CD1c-positive myeloid dendritic cell (primary cell): ENCODE measurements around the gene NDUFS2.
A peak's percentile ranks its signal among the peaks of the same experiment; 100 is the strongest.
"Not testable (repeated sequence)": the region's sequence is repeated elsewhere in the genome, so short reads cannot be mapped to it uniquely, and the experiment has no call there.

Experiments
- DNase-seq: peaks from one replicate; pipeline ENCODE4 v3.0.0-alpha.2; 2016; ENCODE audit errors: extremely low spot score

The NDUFS2 gene

DNA sequence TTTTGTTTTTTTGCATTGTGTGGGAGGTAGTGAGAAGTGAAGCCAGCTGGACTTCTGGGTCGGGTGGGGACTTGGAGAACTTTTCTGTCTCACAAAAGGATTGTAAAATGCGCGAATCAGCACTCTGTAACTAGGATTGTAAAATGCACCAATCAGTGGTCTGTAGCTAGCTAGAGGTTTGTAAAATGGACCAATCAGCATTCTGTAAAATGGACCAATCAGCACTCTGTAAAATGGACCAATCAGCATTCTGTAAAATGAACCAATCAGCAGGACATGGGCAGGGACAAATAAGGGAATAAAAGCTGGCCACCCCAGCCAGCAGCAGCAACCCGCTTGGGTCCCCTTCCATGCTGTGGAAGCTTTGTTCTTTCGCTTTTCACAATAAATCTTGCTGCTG lies 47.9 kb downstream of the NDUFS2 start:
- DNase-seq: not testable (repeated sequence)

DNA sequence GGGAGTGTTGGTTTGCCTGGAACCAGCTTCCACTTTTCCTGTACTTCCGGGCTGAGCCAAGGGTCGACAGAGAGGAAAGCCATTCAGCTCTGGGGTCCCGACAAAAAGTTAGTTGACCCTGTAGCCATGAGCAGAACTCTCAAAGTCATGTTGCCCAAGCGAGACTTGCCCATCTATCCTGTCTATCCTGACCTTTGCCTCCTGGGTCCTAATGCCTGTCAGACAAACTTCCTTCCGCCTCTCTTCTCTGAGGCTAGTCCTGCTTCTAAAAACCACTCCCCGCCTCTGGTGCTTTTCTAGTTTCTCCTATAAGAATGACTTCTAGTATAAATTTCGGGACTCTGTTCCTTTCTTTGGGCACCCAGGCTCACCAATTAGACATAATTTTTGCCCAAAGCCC lies 48.7 kb downstream of the NDUFS2 start:
- no peak for DNase-seq

DNA sequence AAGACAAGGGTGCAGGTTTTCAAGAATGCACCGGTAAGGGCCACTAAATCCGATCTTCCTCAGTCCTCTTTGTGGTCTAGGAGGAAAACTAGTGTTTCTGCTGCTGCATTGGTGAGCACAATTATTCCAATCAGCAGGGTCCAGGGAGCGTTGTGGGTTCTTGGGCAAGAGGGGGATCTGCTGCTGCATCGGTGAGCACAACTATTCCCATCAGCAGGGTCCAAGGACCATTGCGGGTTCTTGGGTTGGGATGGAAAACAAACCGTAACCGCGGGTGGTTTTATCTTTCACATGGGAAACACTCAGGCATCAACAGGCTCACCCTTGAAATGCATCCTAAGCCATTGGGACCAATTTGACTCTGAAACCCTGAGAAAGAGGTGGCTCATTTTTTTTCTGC lies 49.4 kb downstream of the NDUFS2 start:
- no peak for DNase-seq

DNA sequence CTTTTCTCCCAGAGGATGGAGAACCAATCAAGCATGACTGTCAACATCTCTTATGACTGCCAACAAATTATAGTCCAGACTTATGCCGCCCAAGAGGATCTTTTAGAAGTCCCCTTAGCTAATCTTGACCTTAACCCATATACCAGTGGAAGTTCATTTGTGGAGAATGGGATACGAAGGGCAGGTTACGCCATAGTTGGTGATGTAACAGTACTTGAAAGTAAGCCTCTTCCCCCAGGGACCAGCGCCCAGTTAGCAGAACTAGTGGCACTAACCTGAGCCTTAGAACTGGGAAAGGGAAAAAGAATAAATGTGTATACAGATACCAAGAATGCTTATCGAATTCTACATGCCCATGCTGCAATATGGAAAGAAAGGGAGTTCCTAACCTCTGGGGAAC lies 53.1 kb downstream of the NDUFS2 start:
- DNase-seq: not testable (repeated sequence)

DNA sequence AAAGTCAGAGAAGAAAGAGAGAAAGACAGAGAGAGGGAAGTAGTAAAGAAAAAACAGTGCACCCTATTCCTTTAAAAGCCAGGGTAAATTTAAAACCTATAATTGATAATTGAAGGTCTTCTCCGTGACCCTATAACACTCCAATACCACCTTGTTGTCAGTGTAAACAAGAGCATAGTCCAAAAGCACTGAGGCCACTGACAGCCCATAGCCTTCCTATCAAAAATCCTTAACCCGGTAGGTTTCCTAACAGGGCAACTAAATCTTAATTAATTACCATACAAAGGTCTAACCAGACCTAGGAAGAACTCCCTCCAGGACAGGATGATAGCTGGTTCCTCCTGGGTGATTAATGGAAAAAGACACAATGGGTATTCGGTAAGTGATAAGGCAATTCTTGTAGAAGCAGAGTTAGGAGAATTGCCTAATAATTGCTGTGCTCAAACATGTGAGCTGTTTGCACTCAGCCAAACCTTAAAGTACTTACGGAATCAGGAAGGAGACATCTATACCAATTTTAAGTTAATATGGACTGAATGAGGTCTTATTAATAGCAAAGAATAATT lies 53.9 kb downstream of the NDUFS2 start:
- DNase-seq: not testable (repeated sequence)

DNA sequence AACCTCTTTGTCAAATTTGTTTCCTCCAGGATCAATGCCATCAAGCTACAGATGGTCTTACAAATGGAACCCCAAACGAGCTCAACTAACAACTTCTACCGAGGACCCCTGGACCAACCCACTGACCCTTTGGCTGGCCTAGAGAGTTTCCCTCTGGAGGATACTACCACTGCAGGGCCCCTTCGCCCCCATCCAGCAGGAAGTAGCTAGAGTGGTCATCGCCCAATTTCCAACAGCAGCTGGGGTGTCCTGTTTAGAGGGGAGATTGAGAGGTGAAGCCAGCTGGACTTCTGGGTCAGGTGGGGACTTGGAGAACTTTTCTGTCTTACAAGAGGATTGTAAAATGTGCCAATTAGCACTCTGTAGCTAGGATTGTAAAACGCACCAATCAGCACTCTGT lies 54.9 kb downstream of the NDUFS2 start:
- DNase-seq: not testable (repeated sequence)

DNA sequence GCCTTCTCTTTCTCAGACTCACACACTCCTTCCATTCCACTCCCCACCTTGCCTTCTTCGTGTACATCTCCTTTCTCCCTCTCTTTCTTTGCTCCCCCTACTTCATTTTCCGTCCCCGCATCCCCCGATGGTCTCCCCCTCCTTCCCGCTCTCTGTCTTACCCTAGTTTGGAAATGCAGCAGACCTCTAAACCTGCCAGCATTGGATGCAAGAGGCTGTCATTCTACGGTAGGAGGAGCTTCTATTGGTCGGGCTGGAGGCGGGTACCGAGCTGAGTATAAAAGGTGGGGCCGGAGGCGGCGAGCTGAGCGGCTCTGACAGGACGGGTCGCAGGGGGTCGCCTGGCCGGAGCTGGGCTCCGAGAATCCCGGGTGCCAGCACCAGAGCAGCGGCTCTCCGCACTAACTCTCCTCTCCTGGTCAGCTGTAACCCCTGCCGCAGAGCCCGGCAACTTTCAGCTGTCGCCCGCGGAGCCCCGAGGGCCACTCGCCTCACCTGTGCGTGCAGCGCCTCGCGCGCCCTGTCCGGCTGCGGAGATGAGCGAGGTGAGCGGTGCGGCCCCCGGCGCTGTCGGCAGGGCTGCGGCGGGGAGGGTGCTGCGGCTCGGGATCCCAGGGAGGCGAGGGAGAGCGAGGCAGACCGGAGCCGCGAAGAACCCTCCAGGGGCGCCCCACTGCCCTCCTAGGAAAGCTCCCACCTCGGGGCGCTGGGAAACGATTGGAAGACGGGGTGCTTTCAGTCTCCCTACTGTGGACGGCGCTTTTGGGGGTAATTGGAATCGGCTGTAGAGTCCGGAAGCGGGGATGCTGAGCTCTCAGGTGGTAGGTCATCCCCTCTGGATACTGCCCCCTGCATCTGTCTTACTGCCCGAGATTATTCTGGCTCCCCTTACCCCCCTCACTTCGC lies 56.5 kb downstream of the NDUFS2 start, which contains the start of gene PCP4L1:
PCP4L1 (plus strand) TSS at position 307 of the 906 bp plus-strand sequence; CDS start at position 537, 230 bp downstream.
- DNase-seq: no peak

DNA sequence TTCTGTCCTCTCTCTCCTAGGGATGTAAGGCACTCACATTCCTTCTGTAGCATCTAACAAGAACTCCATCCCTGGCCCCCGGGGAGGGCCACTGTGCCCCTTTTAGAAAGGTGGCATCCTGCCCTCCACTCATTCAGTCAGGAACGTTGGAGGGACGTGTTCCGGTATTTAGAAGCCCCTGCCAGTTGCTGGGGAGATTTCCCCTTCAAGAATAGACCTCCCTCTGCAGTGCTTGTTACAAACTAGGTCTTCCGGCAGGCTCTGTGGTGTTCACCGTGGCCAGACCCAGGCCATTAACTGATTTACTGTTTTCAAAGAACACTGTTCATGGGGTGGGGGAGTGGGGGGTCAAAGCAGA lies 57.2 kb downstream of the NDUFS2 start:
- no peak for DNase-seq

DNA sequence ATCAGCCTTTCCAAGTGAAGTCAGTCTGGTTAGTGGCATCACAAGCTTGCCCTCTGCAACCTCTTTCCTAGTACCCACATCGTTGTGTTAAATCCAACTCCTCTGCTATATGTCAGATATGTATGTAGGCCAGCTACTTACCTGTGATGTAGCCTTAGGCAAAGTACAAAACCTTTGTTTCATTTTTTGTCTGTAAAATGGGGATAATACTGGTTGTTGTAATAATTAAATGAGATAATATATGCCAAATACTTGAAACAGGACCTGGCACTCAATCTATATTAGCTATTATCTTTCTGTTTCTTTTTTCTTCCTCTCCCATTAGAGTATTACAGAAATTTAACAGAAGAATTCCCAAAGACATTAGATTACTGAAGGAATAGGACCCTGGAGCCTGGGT lies 57.6 kb downstream of the NDUFS2 start:
- DNase-seq: no peak

DNA sequence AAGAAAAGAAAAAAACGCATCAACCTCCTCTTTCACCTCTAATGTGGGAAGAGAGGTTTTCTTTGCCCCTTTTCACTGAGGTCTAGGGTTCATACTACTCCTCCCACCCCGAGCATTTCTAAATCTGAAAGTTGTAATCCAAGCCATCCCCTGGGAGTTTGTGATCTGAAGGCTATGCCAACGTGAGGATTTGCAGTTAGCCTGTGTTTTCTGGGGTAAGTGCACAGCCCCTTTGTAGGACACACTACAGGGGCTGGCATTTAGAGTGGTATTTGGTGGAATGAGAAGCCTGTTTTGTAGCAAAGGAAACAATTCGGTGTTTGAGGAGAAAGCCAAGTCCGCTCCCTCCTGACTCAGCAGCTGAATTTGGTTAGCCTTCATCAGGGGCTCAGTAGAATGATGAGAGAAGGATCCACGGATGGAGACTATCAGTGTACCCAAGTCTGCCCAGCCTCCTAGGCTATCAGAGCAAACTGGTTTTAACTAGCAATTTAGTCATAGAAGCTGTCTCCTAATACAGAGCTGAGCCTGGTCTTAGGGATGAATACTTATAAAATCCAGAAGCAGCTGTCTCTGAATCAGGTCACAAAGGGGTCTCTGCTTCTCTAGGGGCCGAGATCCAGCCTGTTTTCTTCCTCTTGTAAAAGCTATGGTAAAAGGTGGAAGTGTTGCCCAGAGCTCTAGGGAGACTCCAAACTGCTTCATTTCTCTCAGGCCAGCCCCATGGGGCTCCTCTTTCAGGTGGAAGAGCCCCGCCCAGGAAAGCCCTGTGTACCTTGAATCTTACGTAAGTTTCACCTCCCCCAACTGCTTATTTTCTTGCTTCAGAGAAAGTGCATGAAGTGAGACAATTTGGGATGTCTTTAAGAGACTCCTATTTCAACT lies 58.5 kb downstream of the NDUFS2 start:
- no peak for DNase-seq

DNA sequence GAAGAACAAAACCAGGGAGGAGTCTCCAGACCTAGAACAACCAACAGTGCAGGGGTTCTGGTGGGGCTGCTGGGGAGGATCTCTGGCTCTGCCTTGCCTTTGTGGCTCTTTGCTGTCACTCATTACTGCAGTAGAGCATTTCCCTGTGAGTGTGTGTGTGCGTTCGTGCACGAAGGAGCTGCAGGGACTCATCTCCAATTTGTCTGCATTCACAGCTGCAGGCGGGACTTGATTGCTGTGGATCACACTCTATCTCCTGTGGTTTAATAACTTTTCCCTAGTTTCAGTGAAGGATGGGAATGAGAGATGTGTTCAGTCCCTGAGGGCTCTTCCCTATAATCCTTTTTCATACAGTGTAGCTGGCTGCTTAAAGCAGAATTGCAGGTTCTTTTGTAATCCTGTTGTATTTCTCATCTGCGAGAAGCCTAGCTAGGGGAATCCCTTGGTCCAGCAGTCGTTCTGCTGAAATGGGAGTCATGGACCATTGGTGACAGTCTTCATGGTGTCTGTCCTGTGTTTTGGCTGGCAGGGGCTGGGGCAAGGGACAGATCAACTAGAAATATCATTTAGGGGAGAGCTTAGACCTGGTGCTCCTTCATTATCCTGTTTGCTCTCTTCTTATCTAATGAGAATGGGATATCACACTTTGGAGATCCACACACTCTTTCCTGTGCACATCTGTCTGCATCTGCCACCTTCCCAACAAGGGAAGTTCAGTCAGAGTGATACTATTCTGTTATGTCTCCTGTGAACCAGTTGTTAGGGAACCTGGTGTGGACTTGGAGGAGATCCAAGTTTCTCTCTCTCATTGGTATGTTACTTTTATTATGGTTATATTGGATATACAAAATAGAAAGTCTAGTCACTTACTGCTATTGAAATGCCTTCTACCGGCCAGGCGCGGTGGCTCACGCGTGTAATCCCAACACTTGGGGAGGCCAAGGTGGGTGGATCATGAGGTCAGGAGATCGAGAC lies 59.4 kb downstream of the NDUFS2 start:
- peak; percentile 38 for DNase-seq
